Fibroblast of skin of back (primary cell): Measurements from ENCODE around the gene AGMAT.
A peak's percentile ranks its signal among the peaks of the same experiment; 100 is the strongest.

Source experiments
- DNase-seq: peaks from one replicate; pipeline ENCODE4 v3.0.0-alpha.2; 2013

The AGMAT gene

GRCh38 chr1:15524021-15524282 is 60.9 kb downstream of the AGMAT start, which contains the start of gene CASP9:
CASP9 (minus strand) TSS chr1:15524215; CDS start chr1:15524200, 15 bp downstream.
- DNase-seq: no peak

- peak; percentile 25 for DNase-seq
Observed at GRCh38 chr1:15523104-15524020, 61.5 kb downstream of the AGMAT start.

- DNase-seq: no peak
Observed at GRCh38 chr1:15522551-15522950, 62.3 kb downstream of the AGMAT start.
